GM19372 (cell line): ENCODE results near the gene MAJIN.

Experiments used
- ATAC-seq: cut with Tn5 transposase; IDR thresholded peaks from one replicate; pipeline ENCODE4 v1.9.1; 2021; ENCODE audit warnings: mild to moderate bottlenecking, low read depth, moderate library complexity; ENCODE audit not compliant: unreplicated experiment

MAJIN gene

GRCh38 chr11:64894812-64895452 lies 77.0 kb downstream of the MAJIN start:
- no peak for ATAC-seq

GRCh38 chr11:64894070-64894811 lies 77.7 kb downstream of the MAJIN start:
- ATAC-seq: no peak

GRCh38 chr11:64893194-64894069 lies 78.5 kb downstream of the MAJIN start:
- ATAC-seq: no peak

GRCh38 chr11:64892838-64893193 lies 79.1 kb downstream of the MAJIN start:
- ATAC-seq: no peak

GRCh38 chr11:64892411-64892831 lies 79.5 kb downstream of the MAJIN start:
- no peak for ATAC-seq

- ATAC-seq: no peak
Measured at GRCh38 chr11:64891880-64892279, 80.0 kb downstream of the MAJIN start.

GRCh38 chr11:64891215-64891848 lies 80.6 kb downstream of the MAJIN start:
- ATAC-seq: no peak

- no peak for ATAC-seq
Measured at GRCh38 chr11:64890522-64890939, 81.4 kb downstream of the MAJIN start.

- no peak for ATAC-seq
Measured at GRCh38 chr11:64888729-64889511, 83.0 kb downstream of the MAJIN start.

GRCh38 chr11:64888406-64888728 lies 83.5 kb downstream of the MAJIN start:
- ATAC-seq: no peak
